HG03378 (cell line): ENCODE results near the gene SLC25A28.

Source experiments
- ATAC-seq: cut with Tn5 transposase; IDR thresholded peaks from one replicate; pipeline ENCODE4 v1.9.1; 2021; ENCODE audit warnings: mild to moderate bottlenecking, moderate library complexity; ENCODE audit not compliant: unreplicated experiment

SLC25A28 gene, protein sequence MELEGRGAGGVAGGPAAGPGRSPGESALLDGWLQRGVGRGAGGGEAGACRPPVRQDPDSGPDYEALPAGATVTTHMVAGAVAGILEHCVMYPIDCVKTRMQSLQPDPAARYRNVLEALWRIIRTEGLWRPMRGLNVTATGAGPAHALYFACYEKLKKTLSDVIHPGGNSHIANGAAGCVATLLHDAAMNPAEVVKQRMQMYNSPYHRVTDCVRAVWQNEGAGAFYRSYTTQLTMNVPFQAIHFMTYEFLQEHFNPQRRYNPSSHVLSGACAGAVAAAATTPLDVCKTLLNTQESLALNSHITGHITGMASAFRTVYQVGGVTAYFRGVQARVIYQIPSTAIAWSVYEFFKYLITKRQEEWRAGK

DNA sequence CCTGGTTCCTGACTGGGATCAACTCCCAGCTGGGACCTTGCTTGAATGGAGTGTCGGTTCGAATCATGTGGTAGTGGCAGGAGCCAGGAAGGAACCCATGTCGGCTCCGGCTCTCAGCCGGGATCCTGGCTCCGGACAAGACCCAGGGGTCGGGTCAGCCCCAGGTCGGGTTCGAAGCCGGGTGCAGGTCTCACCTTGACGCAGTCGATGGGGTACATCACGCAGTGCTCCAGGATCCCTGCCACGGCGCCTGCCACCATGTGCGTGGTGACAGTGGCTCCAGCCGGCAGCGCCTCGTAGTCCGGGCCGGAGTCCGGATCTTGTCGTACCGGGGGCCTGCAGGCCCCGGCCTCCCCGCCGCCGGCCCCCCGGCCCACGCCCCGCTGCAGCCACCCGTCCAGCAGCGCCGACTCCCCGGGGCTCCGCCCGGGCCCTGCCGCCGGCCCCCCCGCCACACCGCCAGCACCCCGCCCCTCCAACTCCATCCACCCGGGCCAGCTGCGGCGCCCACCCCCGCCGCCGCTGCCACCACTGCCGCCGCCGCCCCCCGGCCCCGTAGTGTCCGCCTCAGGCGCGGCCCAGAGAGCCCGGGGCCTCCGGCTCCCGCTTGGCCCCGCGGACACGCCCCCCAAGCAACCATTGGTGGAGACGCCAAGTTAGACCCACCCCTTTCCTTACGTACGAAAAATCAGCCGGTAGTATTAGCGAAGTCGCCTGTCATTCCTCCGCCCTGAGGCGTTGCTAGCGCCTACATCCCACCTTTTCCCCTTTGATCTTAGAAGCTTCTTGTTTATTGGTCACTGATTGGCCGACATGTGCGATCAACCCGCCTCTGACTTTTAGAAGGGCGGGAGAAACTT, at the start of gene SLC25A28:
SLC25A28 (minus strand) TSS at position 589 of the 860 bp plus-strand sequence; CDS start at position 485, 104 bp downstream.
- peak; percentile 88 for ATAC-seq

- no peak for ATAC-seq
Measured at GRCh38 chr10:99667108-99667751, 47.0 kb upstream of the SLC25A28 start.

- ATAC-seq, result no peak
Measured at GRCh38 chr10:99665304-99665703, 45.1 kb upstream of the SLC25A28 start.

DNA sequence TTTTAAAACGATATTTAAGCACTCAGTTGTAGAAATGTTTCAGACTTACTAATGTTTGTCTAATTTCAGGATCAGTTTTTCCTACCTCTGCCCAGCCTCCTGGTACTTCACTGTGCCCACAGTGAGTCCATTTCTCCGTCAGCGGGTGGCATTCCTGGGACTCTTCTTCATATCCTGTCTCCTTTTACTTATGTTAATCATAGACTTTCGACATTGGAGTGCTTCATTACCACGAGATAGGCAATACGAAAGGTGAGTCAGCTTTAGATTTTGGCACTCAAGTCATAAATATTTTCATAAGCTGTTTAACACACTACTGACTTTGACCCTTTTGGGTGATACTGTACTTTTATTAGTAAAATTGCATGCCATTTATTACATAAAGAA, 41.1 kb upstream of the SLC25A28 start:
- ATAC-seq, result no peak

DNA sequence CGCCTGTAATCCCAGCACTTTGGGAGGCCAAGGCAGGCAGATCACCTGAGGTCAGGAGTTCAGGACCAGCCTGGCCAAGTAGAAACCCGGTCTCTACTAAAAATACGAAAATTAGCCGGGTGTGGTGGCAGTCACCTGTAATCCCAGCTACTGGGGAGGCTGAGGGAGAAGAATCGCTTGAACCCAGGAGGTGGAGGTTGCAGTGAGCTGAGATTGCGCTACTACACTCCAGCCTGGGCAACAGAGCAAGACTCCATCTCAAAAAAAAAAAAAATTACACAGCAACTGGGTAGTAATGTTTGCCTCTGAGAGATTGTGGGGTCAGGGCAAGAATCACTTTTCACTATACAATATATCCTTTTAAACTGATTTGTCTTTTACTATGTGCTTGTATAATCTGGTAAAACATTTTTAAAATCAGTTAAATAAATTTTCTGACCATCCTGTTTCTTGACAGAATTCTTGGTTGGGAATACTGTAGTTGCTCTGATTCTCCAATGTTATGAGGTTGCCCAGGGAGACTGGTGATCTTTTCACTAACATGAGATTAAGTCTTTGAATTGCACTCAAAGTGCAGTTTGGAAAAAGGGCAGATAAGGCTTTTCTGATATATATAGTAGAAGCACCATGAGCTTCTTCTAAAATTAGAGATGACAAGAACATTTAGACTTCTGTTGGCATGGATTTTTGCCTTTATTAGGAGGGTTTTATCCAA, 40.6 kb upstream of the SLC25A28 start:
- no peak for ATAC-seq

GRCh38 chr10:99659868-99660366, 39.7 kb upstream of the SLC25A28 start:
- no peak for ATAC-seq

DNA sequence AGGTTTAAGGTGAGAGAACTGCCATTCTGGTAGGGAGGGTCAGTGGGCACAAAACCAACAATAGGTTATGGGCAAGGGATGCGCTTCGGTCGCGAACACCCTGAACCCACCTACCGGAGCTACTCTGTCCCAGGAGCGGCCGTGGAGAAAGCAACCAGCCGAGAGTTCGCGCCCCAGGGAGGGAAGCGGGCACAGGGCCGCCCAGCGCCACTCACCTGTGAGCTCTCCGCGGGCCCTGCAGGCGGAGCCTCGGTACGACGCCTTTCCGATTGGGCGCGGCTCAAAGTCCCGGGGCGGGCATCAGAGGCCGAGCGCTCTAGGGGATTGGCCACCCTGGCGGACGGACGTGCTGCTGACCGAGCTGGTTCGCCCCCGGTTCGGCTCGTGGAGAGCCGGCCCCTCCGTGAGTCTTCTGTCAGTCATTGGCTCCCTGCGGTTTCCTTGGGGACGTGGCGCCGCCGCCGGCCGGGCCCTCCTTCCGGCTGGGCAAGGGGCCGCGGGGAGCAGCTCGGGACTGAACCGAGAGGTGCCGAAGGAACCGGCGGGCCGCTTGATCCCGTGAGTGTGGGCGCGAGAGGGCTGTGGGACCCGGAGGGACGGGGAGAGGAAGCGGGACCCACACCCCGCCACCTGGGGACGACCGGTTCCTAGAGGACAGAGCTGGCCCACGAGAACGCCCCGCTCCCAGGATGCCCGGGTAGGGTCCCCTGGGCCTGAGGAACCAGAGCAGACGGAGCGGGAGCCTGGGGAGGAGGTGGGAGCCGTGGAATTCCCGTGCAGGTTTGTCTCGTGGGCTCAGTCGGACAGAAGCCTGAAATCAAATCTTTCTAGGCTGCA, 39.0 kb upstream of the SLC25A28 start, which contains the start of gene ENTPD7:
ENTPD7 (plus strand) TSS at position 479 of the 837 bp plus-strand sequence. CDS start 448 bp downstream, outside the sequence.
- ATAC-seq, result peak; percentile 97

GRCh38 chr10:99658622-99659030, 38.4 kb upstream of the SLC25A28 start:
- ATAC-seq, result no peak

- no peak for ATAC-seq
Measured at GRCh38 chr10:99656199-99657064, 36.2 kb upstream of the SLC25A28 start.

- ATAC-seq, result no peak
Measured at GRCh38 chr10:99654390-99655175, 34.3 kb upstream of the SLC25A28 start.

- no peak for ATAC-seq
Measured at GRCh38 chr10:99652800-99653390, 32.7 kb upstream of the SLC25A28 start.

DNA sequence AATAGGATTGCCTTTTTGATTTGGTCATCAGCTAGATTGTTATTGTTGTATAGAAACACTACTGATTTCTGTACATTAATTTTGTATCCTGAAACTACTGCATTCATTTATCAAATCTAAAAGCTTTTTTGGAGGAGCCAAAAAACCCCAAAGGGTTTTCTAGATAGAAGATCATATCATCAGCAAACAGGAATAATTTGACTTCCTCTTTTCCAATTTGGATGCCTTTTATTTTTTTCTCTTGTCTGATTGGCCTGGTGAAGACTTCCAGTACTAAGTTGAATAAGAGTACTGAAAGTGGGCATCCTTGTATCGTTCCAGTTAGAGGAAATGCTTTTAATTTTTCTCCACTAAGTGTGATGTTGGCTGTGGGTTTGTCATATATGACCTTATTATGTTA, 28.5 kb upstream of the SLC25A28 start:
- ATAC-seq, result no peak

DNA sequence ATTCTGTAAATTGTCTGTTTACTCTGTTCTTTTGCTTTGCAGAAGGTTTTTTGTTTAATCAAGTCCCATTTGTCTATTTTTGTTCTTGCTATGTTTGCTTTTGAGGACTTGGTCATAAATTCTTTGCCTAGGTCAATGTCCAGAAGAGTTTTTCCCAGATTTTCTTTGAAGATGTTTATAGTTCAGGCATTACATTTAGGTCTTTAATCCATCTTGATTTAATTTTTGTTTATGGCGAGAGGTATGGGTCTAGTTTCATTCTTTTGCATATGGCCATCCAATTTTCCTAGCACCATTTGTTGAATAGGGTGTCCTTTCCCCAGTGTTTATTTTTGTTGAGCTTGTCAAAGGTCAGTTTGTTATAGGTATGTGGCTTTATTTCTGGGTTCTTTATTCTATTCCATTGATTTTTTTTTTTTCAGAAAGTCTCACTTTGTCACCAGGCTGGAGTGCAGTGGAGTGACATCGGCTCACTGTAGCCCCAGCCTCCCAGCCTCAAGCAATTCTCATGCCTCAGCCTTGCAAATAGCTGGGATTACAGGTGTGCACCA, 27.4 kb upstream of the SLC25A28 start:
- ATAC-seq, result no peak

- ATAC-seq, result no peak
Measured at GRCh38 chr10:99633832-99634231, 13.6 kb upstream of the SLC25A28 start.

GRCh38 chr10:99631496-99631895, 11.3 kb upstream of the SLC25A28 start:
- no peak for ATAC-seq

- no peak for ATAC-seq
Measured at GRCh38 chr10:99630991-99631390, 10.8 kb upstream of the SLC25A28 start.

GRCh38 chr10:99630433-99630832, 10.2 kb upstream of the SLC25A28 start:
- ATAC-seq, result no peak
